ENCODE data around the gene AFF1.

- TF ChIP-seq CTCF (IDR thresholded peaks at IDR 0.05) (no peak), POLR2AphosphoS5 (IDR thresholded peaks at IDR 0.05) (no peak)
Observed at GRCh38 chr4:87060957-87061356, 126.1 kb downstream of the AFF1 start.
